ENCODE results near the gene FAF1.
A peak's percentile ranks its signal among the peaks of the same experiment; 100 is the strongest.

FAF1 gene

DNA sequence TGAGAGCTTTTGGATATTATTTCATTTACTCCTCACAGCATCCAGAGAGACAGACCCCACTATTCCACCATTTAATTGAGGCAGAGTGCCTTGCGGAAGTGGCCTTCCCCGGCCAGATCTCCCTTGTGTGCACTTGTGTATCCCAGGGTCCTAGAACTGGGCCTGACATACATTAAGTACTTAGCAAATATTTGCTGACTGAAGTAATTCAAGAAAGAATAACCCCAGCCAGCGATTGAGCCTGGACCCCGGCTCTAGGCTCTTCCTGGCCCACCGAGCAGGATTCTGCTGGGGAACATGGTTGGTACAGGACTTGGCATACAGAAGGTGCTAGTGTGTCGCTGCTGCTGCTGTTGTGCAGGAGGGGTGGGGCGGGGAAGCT, 545.2 kb downstream of the FAF1 start:
- no peak overlapping the region for H3K9ac ChIP-seq (ENCODE audit: low read depth, low read length)
- peaks cover 92% of the 10 kb centered on the region for H3K27me3 ChIP-seq (ENCODE audit: insufficient read depth, low read length)
- no peak overlapping the region for H3K27ac ChIP-seq (ENCODE audit: low read depth, low read length)
- no peaks in the 10 kb centered on the region; the same call in 1 of the 2 replicates for H3K9me3 ChIP-seq (ENCODE audit: insufficient read depth, low read depth, low read length)
- 39% methylated on average over 7 of the region's 7 CpGs for WGBS
- no peaks in the 10 kb centered on the region for H3K36me3 ChIP-seq (ENCODE audit: insufficient read depth, low read length)
- H3K4me1 ChIP-seq (ENCODE audit: insufficient read depth, low read length): peaks cover 5% of the 10 kb centered on the region; the same call in 1 of the 2 replicates
- H3K4me3 ChIP-seq (ENCODE audit: low read length): no peak overlapping the region

DNA sequence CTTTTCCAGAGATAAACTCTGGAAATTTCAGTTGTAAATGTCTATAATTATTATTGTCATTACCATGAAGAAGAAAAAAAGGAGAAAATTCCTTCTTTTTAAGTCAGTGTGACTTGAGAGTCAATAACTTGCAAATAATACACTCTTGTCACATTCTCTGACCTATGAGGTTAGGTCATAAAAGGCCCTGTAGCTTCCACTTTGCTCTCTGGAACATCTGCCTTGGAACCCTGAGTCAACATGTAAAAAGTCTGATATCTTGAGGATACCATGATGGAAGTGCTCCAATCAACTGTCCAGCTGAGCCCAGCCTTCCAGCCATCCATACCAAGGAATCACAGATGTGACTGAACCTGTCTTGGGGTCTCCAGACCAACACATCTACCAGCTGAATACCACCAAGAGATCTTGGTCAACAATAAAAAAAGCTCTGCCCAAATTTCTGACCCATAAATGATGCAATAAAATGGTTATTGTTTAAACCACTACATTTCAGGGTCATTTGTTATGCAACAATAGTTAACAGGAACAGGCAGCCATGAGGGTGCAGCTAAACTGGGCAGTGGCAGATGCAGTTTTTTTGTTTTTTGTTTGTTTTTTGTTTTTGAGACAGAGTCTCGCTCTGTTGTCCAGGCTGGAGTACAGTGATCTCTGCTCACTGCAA, 547.1 kb downstream of the FAF1 start:
- H3K4me3 ChIP-seq (ENCODE audit: low read length): no peak overlapping the region
- peaks cover 5% of the 10 kb centered on the region; the same call in 1 of the 2 replicates for H3K4me1 ChIP-seq (ENCODE audit: insufficient read depth, low read length)
- peaks cover 76% of the 10 kb centered on the region for H3K27me3 ChIP-seq (ENCODE audit: insufficient read depth, low read length)
- no peak overlapping the region for H3K27ac ChIP-seq (ENCODE audit: low read depth, low read length)
- 95% methylated on average over 1 of the region's 1 CpG for WGBS
- H3K36me3 ChIP-seq (ENCODE audit: insufficient read depth, low read length): no peaks in the 10 kb centered on the region
- no peaks in the 10 kb centered on the region; the same call in 1 of the 2 replicates for H3K9me3 ChIP-seq (ENCODE audit: insufficient read depth, low read depth, low read length)
- H3K9ac ChIP-seq (ENCODE audit: low read depth, low read length): no peak overlapping the region

DNA sequence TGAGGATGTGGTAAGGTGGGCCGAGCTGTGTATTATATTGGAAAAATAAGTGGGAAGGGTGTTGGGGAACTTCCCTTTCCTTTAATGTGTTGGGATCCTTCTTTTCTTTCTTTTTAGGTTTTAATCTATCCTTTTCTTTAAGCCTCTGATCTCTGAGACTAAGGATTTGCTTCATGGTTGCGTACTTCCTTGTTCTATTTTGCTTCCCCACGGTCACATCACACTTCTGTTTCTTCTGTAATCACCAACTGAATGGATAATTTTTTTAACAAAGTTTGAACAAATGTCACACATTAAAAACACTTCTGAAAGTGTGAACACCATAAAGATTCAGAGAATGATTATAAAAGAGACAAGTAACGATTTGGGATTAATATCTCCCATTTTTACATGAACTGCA, 554.3 kb downstream of the FAF1 start:
- H3K27ac ChIP-seq (ENCODE audit: low read depth, low read length): no peak overlapping the region
- WGBS: 67% methylated on average over 4 of the region's 4 CpGs

DNA sequence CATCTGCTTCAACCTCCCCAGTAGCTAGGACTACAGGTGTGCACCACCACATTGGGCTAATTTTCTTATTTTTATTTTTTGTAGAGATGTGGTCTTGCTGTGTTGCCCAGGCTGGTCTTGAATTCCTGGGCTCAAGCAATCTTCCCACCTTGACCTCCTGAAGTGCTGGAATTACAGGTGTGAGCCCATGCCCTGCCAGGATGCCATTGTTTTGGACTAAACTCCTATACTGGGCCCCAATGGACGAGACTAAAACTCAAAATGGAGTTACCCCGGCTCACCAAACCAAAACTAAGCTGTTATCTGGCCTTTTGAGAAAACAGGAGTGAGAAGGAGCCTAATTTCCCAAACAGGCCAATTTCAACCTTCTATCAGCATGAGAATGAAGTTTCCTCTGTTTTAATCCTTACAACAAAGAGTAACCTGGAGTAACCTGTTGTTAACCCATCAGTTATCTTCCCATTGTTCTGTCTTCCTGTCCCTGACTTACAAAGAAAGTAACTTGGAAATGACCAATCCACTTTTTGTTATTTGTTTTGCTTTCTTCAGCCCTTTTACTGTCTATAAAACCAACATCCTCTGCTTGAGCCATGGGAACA, 566.4 kb downstream of the FAF1 start:
- H3K9ac ChIP-seq (ENCODE audit: low read depth, low read length): no peak overlapping the region
- H3K4me3 ChIP-seq (ENCODE audit: low read length): no peak overlapping the region
- 75% methylated on average over 2 of the region's 2 CpGs for WGBS

More for the DNA sequence above, 554.3 kb downstream of the FAF1 start:
- no peak overlapping the region for H3K4me3 ChIP-seq (ENCODE audit: low read length)
- H3K36me3 ChIP-seq (ENCODE audit: insufficient read depth, low read length): no peaks in the 10 kb centered on the region
- peaks cover 10% of the 10 kb centered on the region; the same call in 1 of the 2 replicates for H3K27me3 ChIP-seq (ENCODE audit: insufficient read depth, low read length)
- no peak overlapping the region for H3K9ac ChIP-seq (ENCODE audit: low read depth, low read length)
- H3K9me3 ChIP-seq (ENCODE audit: insufficient read depth, low read depth, low read length): no peaks in the 10 kb centered on the region
- H3K4me1 ChIP-seq (ENCODE audit: insufficient read depth, low read length): no peaks in the 10 kb centered on the region

More for the DNA sequence above, 566.4 kb downstream of the FAF1 start:
- peaks cover 12% of the 10 kb centered on the region; the same call in 1 of the 2 replicates for H3K9me3 ChIP-seq (ENCODE audit: insufficient read depth, low read depth, low read length)
- H3K4me1 ChIP-seq (ENCODE audit: insufficient read depth, low read length): peaks cover 8% of the 10 kb centered on the region
- H3K27ac ChIP-seq (ENCODE audit: low read depth, low read length): peak overlapping the region; percentile 57; the same call in 1 of the 2 replicates
- no peaks in the 10 kb centered on the region for H3K36me3 ChIP-seq (ENCODE audit: insufficient read depth, low read length)
- H3K27me3 ChIP-seq (ENCODE audit: insufficient read depth, low read length): no peaks in the 10 kb centered on the region
